Epithelial cell of esophagus (primary cell): Measurements from ENCODE around the gene NALCN.
A peak's percentile ranks its signal among the peaks of the same experiment; 100 is the strongest.

Experiments
- DNase-seq: peaks from one replicate; pipeline ENCODE4 v3.0.0; 2010; ENCODE audit warnings: low read depth
- H3K4me3 ChIP-seq: 2 replicates; pipeline ENCODE4 v1.5.1; 2011; ENCODE audit warnings: mild to moderate bottlenecking, low read length, control low read depth
- TF ChIP-seq, protein P1 (sequence below): IDR thresholded peaks from 2 replicates; pipeline ENCODE4 v1.5.1; 2011; ENCODE audit warnings: low read depth, mild to moderate bottlenecking, low read length, control low read depth, inconsistent platforms; ENCODE audit not compliant: insufficient read depth; ENCODE audit errors: missing control alignments

NALCN gene

DNA sequence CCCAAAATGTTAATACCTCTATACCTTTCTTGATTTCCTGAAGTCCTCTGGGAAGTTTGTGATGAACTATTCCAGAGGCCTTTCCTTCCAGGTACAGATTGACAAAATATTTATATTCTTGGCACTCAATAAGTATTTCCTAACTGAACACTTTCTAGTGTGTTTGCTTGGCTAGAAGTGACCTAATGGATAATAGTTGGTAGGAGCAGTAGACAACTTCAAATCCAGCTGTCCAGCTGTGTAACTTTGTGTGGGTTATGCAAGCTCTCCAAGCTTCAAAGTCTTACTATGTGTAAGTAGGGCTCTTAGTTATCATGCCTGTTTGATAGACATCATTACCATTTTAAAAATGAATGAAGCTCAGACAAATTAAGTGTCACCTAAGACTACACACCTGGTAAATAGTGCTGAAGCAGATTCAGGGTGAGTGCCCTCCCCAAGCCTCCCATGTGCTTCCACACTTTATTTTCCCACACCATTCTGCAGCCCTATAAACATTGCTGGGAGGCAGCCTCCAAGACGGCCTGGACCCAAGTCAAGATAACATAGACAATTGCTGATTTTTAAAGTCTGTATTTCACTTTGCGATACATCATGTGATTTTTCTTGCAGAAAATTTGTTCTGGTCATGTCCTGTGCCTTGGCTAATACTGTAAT is 196.6 kb downstream of the NALCN start:
- TF ChIP-seq, protein P1, sequence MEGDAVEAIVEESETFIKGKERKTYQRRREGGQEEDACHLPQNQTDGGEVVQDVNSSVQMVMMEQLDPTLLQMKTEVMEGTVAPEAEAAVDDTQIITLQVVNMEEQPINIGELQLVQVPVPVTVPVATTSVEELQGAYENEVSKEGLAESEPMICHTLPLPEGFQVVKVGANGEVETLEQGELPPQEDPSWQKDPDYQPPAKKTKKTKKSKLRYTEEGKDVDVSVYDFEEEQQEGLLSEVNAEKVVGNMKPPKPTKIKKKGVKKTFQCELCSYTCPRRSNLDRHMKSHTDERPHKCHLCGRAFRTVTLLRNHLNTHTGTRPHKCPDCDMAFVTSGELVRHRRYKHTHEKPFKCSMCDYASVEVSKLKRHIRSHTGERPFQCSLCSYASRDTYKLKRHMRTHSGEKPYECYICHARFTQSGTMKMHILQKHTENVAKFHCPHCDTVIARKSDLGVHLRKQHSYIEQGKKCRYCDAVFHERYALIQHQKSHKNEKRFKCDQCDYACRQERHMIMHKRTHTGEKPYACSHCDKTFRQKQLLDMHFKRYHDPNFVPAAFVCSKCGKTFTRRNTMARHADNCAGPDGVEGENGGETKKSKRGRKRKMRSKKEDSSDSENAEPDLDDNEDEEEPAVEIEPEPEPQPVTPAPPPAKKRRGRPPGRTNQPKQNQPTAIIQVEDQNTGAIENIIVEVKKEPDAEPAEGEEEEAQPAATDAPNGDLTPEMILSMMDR = no peak
- no peak for DNase-seq
- no peak overlapping the region for H3K4me3 ChIP-seq

DNA sequence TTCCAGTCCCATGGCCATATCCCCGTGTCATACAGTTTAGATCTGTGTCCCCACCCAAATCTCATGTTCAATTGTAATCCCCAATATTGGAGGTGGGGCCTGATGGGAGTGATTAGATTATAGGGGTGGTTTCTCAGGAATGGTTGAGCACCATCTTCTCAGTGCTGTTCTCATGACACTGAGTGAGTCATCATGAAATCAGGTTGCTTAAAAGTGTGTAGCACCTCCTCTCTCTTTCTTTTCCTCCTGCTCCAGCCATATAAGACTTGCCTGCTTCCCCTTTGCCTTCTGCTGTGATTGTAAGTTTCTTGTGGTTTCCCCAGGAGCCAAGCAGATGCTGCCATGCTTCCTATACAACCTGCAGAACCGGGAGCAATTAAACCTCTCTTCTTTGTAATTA is 197.8 kb downstream of the NALCN start:
- DNase-seq = peak; percentile 73
- TF ChIP-seq, protein P1 = no peak
- H3K4me3 ChIP-seq = no peak overlapping the region

DNA sequence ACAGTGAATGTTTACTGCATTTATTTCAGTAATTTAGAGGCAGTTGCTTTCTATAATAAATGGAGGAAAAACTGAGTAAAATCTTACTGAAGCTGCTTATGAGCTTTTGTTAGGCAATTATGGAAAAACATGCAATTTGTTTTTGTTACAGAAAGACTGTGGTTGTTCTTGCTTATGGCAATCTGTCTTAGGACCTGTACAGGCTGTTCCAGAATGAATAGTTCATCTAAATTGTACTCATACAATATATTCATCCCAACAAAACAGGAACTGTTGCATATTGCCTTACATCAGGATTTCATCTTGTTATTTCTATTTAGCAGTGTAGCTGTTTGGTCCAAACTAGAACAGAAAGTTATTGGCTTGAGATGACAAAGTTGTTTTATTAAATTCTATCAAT is 199.2 kb downstream of the NALCN start:
- no peak for DNase-seq
- TF ChIP-seq, protein P1 = no peak
- H3K4me3 ChIP-seq = no peak overlapping the region

DNA sequence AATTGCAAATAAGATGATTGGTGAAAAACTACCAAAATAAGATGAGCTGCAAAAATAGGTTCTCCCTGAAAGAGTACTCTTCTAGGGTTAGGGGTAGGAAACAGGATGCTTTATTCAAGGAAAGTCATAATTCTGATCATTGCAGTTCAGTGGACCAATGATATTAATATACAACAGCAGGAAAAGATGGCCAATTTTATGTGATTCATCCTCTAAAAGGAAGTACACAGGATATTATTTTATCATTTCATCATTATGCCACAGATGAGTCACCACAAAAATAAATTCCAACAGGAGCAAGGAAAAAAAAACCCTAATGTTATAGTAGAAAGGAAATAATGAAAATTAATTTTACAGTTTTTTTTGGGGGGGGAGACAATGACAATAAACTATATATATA is 205.0 kb downstream of the NALCN start:
- TF ChIP-seq, protein P1 = no peak
- no peak overlapping the region for H3K4me3 ChIP-seq
- DNase-seq = peak; percentile 70

DNA sequence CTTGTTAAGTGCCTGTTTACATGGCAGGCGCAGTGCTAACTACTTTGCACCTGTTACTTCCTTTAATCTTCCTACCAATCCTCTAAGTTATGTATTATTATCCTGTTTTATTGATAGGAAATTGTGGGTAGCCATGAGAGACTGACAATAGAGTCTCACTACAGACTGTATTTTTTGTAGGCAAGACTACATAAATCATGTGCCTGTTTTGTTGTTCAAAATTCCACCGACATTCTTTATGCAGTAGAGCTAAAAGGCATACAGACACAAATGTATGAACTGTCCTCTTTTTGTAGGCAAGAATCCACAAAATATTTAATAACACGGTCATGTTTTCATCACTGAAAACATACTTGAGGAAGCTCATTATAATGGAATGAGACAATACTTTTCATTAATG is 205.5 kb downstream of the NALCN start:
- DNase-seq = no peak
- no peak overlapping the region for H3K4me3 ChIP-seq
- TF ChIP-seq, protein P1 = no peak

DNA sequence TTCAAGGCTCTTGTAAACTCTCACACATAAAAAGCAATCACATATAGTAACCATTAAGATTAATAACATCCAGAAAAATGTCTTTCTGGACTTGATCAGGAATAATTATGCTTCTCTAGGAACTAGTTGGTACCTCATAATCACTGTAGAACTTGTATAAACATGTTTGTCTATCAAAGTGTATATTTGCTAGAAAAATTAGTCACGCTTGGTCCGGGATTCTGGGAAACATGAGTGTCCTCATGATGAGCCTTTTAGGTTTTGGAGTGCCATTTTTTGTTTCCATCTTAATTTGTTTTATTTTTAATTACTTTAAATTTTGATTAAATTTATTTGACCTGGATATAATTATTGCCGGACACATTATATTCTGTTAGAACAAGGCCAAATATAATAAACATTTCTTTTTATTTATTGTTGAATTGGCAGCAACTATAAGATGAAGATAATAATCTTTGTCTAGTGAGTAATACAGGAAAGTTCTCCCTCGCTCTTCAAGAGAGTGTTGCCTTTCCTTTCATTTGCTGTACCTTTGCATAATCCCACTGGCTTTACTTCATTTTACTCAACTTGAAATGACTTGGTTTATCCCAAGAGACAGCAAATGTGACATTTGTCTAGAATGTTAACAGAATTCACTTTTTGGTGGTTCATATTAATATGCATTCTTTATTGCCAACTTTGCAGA is 207.0 kb downstream of the NALCN start:
- no peak overlapping the region for H3K4me3 ChIP-seq
- TF ChIP-seq, protein P1 = no peak

DNA sequence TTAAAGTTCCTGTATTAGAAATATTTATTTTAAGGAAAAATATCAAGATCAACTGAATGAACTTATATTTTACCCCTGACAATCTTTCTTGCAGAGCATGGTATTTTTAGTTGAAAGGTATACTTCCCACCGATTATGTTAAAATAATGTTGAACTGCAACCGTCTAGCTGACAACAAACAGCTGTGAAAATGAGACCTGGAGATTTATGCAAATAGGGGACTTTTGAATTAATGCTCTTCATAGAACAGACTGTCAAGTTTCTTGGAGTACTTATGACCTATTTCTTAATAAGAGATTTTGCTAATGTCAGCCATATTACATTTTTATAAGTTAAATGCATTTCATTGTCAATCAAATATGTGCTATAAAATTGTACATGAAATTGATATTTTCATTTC is 210.9 kb downstream of the NALCN start:
- TF ChIP-seq, protein P1 = no peak
- no peak overlapping the region for H3K4me3 ChIP-seq
- no peak for DNase-seq

More for the DNA sequence above, 207.0 kb downstream of the NALCN start:
- DNase-seq = peak; percentile 77
